HG03571 (cell line): ENCODE data around the gene SLC45A1.

ENCODE experiments used
- ATAC-seq: cut with Tn5 transposase; IDR thresholded peaks from one replicate; pipeline ENCODE4 v1.9.1; 2021; ENCODE audit not compliant: unreplicated experiment

The SLC45A1 gene

GRCh38 chr1:8334106-8334851, 16.4 kb downstream of the SLC45A1 start:
- ATAC-seq, result no peak

GRCh38 chr1:8335246-8335645, 17.3 kb downstream of the SLC45A1 start:
- no peak for ATAC-seq

- no peak for ATAC-seq
Observed at GRCh38 chr1:8337776-8338525, 20.0 kb downstream of the SLC45A1 start.

- no peak for ATAC-seq
Observed at GRCh38 chr1:8338526-8339202, 20.8 kb downstream of the SLC45A1 start.

GRCh38 chr1:8339203-8339600, 21.3 kb downstream of the SLC45A1 start:
- ATAC-seq, result no peak

- no peak for ATAC-seq
Observed at GRCh38 chr1:8340448-8340847, 22.5 kb downstream of the SLC45A1 start.

GRCh38 chr1:8342325-8342724, 24.4 kb downstream of the SLC45A1 start:
- ATAC-seq, result no peak

- no peak for ATAC-seq
Observed at GRCh38 chr1:8343044-8343443, 25.1 kb downstream of the SLC45A1 start.

GRCh38 chr1:8343464-8344001, 25.6 kb downstream of the SLC45A1 start:
- ATAC-seq, result no peak

- ATAC-seq, result no peak
Observed at GRCh38 chr1:8344893-8345507, 27.1 kb downstream of the SLC45A1 start.

- ATAC-seq, result no peak
Observed at GRCh38 chr1:8345621-8346415, 27.9 kb downstream of the SLC45A1 start.

- no peak for ATAC-seq
Observed at GRCh38 chr1:8347635-8348034, 29.7 kb downstream of the SLC45A1 start.

GRCh38 chr1:8348047-8348776, 30.3 kb downstream of the SLC45A1 start:
- ATAC-seq, result no peak

- no peak for ATAC-seq
Observed at GRCh38 chr1:8348777-8349472, 31.0 kb downstream of the SLC45A1 start.

GRCh38 chr1:8349473-8349865, 31.6 kb downstream of the SLC45A1 start:
- no peak for ATAC-seq

GRCh38 chr1:8349961-8350360, 32.0 kb downstream of the SLC45A1 start:
- no peak for ATAC-seq

- no peak for ATAC-seq
Observed at GRCh38 chr1:8350914-8351684, 33.2 kb downstream of the SLC45A1 start.

- ATAC-seq, result no peak
Observed at GRCh38 chr1:8351693-8352470, 34.0 kb downstream of the SLC45A1 start.
